SK-N-SH (cell line): ENCODE data around the gene ELN. TPM values are rescaled to one million over a fixed set of nuclear protein-coding genes. Genes with fewer than 3 reads are reported as not detected.

Source experiments
- CTCF ChIA-PET: fragments of 300-600, 350-600 bp; formaldehyde crosslinking; extraction: SDS; loops from one replicate; lab custom pipeline; 2021; lab: Yijun Ruan, JAX
- POLR2A ChIA-PET: fragments of 350-600 bp; sonication (Branson Sonifier 250); formaldehyde crosslinking; extraction: SDS; loops from one replicate; lab custom pipeline; 2020; ENCODE audit warnings: antibody characterized with exemption, inconsistent platforms; lab: Yijun Ruan, JAX
- DNase-seq: peaks from one replicate; pipeline ENCODE4 v3.0.0; 2012
- H2AFZ ChIP-seq: fragments of 200-600 bp; sonication (generic); 2 replicates; pipeline ENCODE4 v1.8.1; 2016; ENCODE audit warnings: antibody characterized with exemption, mild to moderate bottlenecking, low read depth
- H3F3A ChIP-seq: fragments of 200-600 bp; sonication (generic); replicated peaks from 2 replicates; pipeline ENCODE3; 2016; ENCODE audit warnings: antibody characterized with exemption, mild to moderate bottlenecking; ENCODE audit not compliant: insufficient read depth
- H3K27ac ChIP-seq, 2 experiments: fragments of 200-500 bp in 1 of 2; fragments of 200-600 bp in 1 of 2; sonication (Bioruptor generic) in 1 of 2; sonication (generic), shearing (Covaris generic) in 1 of 2; 2 replicates each; pipeline versions ENCODE4 v1.5.1 to v1.6.1; 2014 to 2016; ENCODE audit warnings: low read depth in 2 of 2, inconsistent platforms in 1 of 2, low read length in 1 of 2, mild to moderate bottlenecking in 1 of 2, mixed read lengths in 1 of 2
- H3K27me3 ChIP-seq: fragments of 200-600 bp; sonication (generic), shearing (Covaris generic); 2 replicates; pipeline ENCODE4 v1.6.1; 2016; ENCODE audit warnings: mixed run types; ENCODE audit not compliant: insufficient read depth
- H3K36me3 ChIP-seq, 2 experiments: fragments of 200-500 bp in 1 of 2; fragments of 200-600 bp in 1 of 2; sonication (Bioruptor generic) in 1 of 2; sonication (generic) in 1 of 2; replicated peaks in 1 of 2; 2 replicates each; pipeline versions ENCODE3 to v1.5.1; 2014 to 2016; ENCODE audit warnings: low read length in 1 of 2, mild to moderate bottlenecking in 1 of 2; ENCODE audit not compliant: insufficient read depth in 2 of 2, control insufficient read depth in 1 of 2
- H3K4me1 ChIP-seq, 2 experiments: fragments of 200-500 bp in 1 of 2; fragments of 200-600 bp in 1 of 2; sonication (Bioruptor generic) in 1 of 2; sonication (generic), shearing (Covaris generic) in 1 of 2; 2 replicates each; pipeline versions ENCODE4 v1.5.1 to v1.6.1; 2014 to 2016; ENCODE audit warnings: low read depth in 1 of 2, low read length in 1 of 2, mixed run types in 1 of 2; ENCODE audit not compliant: insufficient read depth in 2 of 2, control insufficient read depth in 1 of 2
- H3K4me2 ChIP-seq: fragments of 200-600 bp; sonication (generic), shearing (Covaris generic); 2 replicates; pipeline ENCODE4 v1.6.1; 2017; ENCODE audit warnings: mixed run types
- H3K4me3 ChIP-seq, 2 experiments: fragments of 200-500 bp in 1 of 2; fragments of 200-600 bp in 1 of 2; sonication (Bioruptor generic) in 1 of 2; sonication (generic), shearing (Covaris generic) in 1 of 2; 2 replicates each; pipeline versions ENCODE4 v1.5.1 to v1.8.1; 2014 to 2016; ENCODE audit warnings: low read depth in 2 of 2, inconsistent platforms in 1 of 2, low read length in 1 of 2, mild to moderate bottlenecking in 1 of 2, mixed read lengths in 1 of 2, moderate library complexity in 1 of 2
- H3K79me2 ChIP-seq: fragments of 200-600 bp; sonication (generic); 2 replicates; pipeline ENCODE4 v1.8.1; 2017; ENCODE audit warnings: mild to moderate bottlenecking; ENCODE audit not compliant: insufficient read depth
- H3K9ac ChIP-seq: fragments of 200-600 bp; sonication (generic); 2 replicates; pipeline ENCODE4 v1.6.1; 2017; ENCODE audit warnings: mixed run types
- H3K9me2 ChIP-seq: fragments of 200-600 bp; sonication (generic); 2 replicates; pipeline ENCODE4 v1.6.1; 2017; ENCODE audit warnings: mixed run types
- H3K9me3 ChIP-seq: fragments of 200-600 bp; sonication (generic); 2 replicates; pipeline ENCODE4 v1.6.1; 2017; ENCODE audit warnings: mixed run types, mild to moderate bottlenecking, moderate library complexity
- H4K20me1 ChIP-seq: fragments of 200-600 bp; sonication (generic); 2 replicates; pipeline ENCODE4 v1.6.1; 2017; ENCODE audit warnings: mild to moderate bottlenecking, mixed run types; ENCODE audit not compliant: insufficient read depth
- ELF1 ChIP-seq: IDR thresholded peaks from 2 replicates; pipeline ENCODE4 v1.4.0; 2012
- FOXJ3 ChIP-seq: sonication (generic); formaldehyde crosslinking; IDR thresholded peaks from 2 replicates; pipeline ENCODE4 v1.5.1; 2020; ENCODE audit warnings: mild to moderate bottlenecking, missing genetic modification reagents
- JUND ChIP-seq: IDR thresholded peaks from 2 replicates; pipeline ENCODE4 v1.4.0; 2012
- MEF2A ChIP-seq: IDR thresholded peaks from 2 replicates; pipeline ENCODE4 v1.4.0; 2012; ENCODE audit warnings: low read depth, borderline replicate concordance
- NFIC ChIP-seq: IDR thresholded peaks from 2 replicates; pipeline ENCODE4 v1.4.0; 2012; ENCODE audit warnings: borderline replicate concordance
- NRF1 ChIP-seq: IDR thresholded peaks from 2 replicates; pipeline ENCODE4 v1.6.1; 2012; ENCODE audit warnings: low read depth, mild to moderate bottlenecking, low read length
- POLR2AphosphoS5 ChIP-seq: IDR thresholded peaks from 2 replicates; pipeline ENCODE4 v1.6.1; 2012; ENCODE audit warnings: low read depth, low read length
- RAD21 ChIP-seq: IDR thresholded peaks from 2 replicates; pipeline ENCODE4 v1.6.1; 2012; ENCODE audit warnings: mild to moderate bottlenecking, low read length
- RCOR1 ChIP-seq: fragments of 150-350 bp; IDR thresholded peaks from 2 replicates; pipeline ENCODE4 v1.6.1; 2017; ENCODE audit warnings: antibody characterized with exemption, low read length
- RXRA ChIP-seq: IDR thresholded peaks from 2 replicates; pipeline ENCODE4 v1.4.0; 2012; ENCODE audit warnings: low read depth, mild to moderate bottlenecking, borderline replicate concordance
- TCF12 ChIP-seq: IDR thresholded peaks from 2 replicates; pipeline ENCODE4 v1.4.0; 2012
- WGBS: methylation state at CpG from one replicate; pipeline ENCODE4 v1.1.6; 2017; ENCODE audit warnings: low lambda C conversion rate; 5-methylcytosine and 5-hydroxymethylcytosine counted together
- polyA plus RNA-seq, 3 experiments: library from polyadenylated mRNA; depleted of rRNA; stranded (reverse); fragments of >200 nt; gene quantifications; 2 replicates each; pipeline ENCODE4 v1.2.3, GENCODE V29; 2012
- TF ChIP-seq, protein P1 (sequence below): IDR thresholded peaks from 2 replicates; pipeline ENCODE4; 2012
- TF ChIP-seq, protein P2 (sequence below): IDR thresholded peaks from 2 replicates; pipeline ENCODE4 v1.4.0; 2012; ENCODE audit warnings: low read depth, borderline replicate concordance
- TF ChIP-seq, protein P3 (sequence below): IDR thresholded peaks from 2 replicates; pipeline ENCODE4 v1.4.0; 2012; ENCODE audit warnings: low read depth
- TF ChIP-seq, protein P4 (sequence below): fragments of 150-350 bp; IDR thresholded peaks from 2 replicates; pipeline ENCODE4 v1.6.1; 2016; ENCODE audit warnings: mild to moderate bottlenecking, low read depth, low read length
- TF ChIP-seq, protein P5 (sequence below): fragments of 200-600 bp; sonication (generic); IDR thresholded peaks from 2 replicates; pipeline ENCODE4 v1.6.1; 2017; ENCODE audit warnings: antibody characterized with exemption, mild to moderate bottlenecking, moderate library complexity

Gene ELN
- polyA plus RNA-seq, 1 of the 3 experiments (the other 2 are of a cell fraction) = 12.5 TPM

DNA sequence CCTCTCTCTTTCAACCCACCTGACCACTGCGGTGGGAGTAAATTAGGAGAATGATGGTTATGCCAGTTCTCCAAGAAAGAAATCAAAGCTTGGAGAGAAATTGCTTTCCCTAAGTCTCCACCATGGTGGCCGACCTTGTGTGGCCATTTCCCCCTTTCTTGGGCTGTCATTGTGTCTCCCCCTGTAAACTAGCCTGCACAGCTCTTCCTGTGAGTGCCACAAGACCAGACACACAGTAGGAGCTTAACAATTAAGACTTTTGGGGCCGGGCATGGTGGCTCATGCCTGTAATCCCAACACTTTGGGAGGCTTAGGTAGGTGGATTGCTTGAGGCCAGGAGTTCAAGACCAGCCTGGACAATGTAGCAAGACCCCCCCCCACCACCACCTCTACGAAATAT, 36.7 kb downstream of the ELN start (continued):
- TF ChIP-seq, protein P1, sequence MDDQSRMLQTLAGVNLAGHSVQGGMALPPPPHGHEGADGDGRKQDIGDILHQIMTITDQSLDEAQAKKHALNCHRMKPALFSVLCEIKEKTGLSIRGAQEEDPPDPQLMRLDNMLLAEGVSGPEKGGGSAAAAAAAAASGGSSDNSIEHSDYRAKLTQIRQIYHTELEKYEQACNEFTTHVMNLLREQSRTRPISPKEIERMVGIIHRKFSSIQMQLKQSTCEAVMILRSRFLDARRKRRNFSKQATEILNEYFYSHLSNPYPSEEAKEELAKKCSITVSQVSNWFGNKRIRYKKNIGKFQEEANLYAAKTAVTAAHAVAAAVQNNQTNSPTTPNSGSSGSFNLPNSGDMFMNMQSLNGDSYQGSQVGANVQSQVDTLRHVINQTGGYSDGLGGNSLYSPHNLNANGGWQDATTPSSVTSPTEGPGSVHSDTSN = no peak
- TF ChIP-seq, protein P2, sequence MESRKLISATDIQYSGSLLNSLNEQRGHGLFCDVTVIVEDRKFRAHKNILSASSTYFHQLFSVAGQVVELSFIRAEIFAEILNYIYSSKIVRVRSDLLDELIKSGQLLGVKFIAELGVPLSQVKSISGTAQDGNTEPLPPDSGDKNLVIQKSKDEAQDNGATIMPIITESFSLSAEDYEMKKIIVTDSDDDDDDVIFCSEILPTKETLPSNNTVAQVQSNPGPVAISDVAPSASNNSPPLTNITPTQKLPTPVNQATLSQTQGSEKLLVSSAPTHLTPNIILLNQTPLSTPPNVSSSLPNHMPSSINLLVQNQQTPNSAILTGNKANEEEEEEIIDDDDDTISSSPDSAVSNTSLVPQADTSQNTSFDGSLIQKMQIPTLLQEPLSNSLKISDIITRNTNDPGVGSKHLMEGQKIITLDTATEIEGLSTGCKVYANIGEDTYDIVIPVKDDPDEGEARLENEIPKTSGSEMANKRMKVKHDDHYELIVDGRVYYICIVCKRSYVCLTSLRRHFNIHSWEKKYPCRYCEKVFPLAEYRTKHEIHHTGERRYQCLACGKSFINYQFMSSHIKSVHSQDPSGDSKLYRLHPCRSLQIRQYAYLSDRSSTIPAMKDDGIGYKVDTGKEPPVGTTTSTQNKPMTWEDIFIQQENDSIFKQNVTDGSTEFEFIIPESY = no peak
- TF ChIP-seq NRF1 = no peak
- TF ChIP-seq JUND = no peak
- no peak for TF ChIP-seq FOXJ3 (CRISPR knock-in tag)
- TF ChIP-seq TCF12 = no peak
- TF ChIP-seq RCOR1 = no peak
- TF ChIP-seq, protein P3, sequence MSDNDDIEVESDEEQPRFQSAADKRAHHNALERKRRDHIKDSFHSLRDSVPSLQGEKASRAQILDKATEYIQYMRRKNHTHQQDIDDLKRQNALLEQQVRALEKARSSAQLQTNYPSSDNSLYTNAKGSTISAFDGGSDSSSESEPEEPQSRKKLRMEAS = no peak
- TF ChIP-seq NFIC = no peak

DNA sequence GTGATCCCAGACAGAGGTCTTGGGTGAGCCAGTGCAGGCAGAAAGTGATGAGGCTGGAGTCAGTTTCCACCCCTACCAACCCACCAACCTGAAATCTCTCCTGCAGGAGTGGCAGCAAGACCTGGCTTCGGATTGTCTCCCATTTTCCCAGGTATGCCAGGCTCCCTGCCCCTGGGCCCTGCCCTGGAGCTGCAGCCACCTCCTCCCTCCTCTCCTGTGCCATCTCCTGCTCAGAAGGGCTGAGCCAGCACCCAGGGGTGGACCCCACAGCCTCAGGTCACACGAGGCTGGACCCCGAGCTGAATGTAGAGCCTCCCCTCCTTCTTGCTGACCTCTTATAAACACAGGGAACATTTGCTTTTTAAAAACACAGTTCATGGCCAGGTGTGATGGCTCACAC, 38.7 kb downstream of the ELN start:
- H3F3A ChIP-seq = peaks cover 5% of the 10 kb centered on the region
- TF ChIP-seq POLR2AphosphoS5 (no peak), RXRA (no peak)
- TF ChIP-seq, all 33 proteins: peak for 0
- POLR2A ChIA-PET = no interaction called here
- 80% methylated on average over 3 of the region's 3 CpGs for WGBS
- Histone ChIP-seq H3K4me3 (no peak overlapping the region), H3K36me3 (no peaks in the 10 kb centered on the region), H3K9me3 (no peaks in the 10 kb centered on the region), H3K9ac (no peak overlapping the region), H3K27me3 (no peaks in the 10 kb centered on the region), H3K27ac (no peak overlapping the region), H2AFZ (no peak overlapping the region), H3K4me2 (no peak overlapping the region), H3K4me1 (no peaks in the 10 kb centered on the region), H3K79me2 (no peaks in the 10 kb centered on the region), H3K9me2 (no peaks in the 10 kb centered on the region), H4K20me1 (no peaks in the 10 kb centered on the region)
- CTCF ChIA-PET = interaction anchor here (0.9 to 7.4 kb wide), 8 partner anchors 10 to 334 kb away, joined by 3 to 54 read pairs (median 4); partner anchors contain the start of gene EIF4H
- no peak for DNase-seq

DNA sequence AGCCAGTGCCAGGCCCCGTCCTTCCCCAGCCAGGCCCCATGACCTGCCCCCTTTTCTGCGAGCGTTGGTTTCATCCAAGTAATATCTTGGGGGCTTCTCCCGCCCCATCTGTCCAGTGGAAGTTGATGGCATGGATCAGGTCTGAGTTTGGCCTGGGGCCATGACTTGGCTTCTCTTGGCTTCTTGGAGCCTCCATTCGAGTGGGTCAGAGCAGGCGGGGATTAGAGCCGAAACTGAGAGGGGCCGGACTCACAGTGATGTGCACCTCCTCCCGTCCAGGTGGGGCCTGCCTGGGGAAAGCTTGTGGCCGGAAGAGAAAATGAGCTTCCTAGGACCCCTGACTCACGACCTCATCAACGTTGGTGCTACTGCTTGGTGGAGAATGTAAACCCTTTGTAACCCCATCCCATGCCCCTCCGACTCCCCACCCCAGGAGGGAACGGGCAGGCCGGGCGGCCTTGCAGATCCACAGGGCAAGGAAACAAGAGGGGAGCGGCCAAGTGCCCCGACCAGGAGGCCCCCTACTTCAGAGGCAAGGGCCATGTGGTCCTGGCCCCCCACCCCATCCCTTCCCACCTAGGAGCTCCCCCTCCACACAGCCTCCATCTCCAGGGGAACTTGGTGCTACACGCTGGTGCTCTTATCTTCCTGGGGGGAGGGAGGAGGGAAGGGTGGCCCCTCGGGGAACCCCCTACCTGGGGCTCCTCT, 40.6 kb downstream of the ELN start:
- Histone ChIP-seq H3K4me2 (no peak overlapping the region), H3F3A (peaks cover 5% of the 10 kb centered on the region), H3K9me2 (no peaks in the 10 kb centered on the region), H3K4me3 (no peak overlapping the region), H2AFZ (peak overlapping the region; percentile 29; the same call in 1 of the 2 replicates), H3K9ac (no peak overlapping the region), H3K36me3 (no peaks in the 10 kb centered on the region), H3K27ac (no peak overlapping the region), H4K20me1 (no peaks in the 10 kb centered on the region), H3K27me3 (no peaks in the 10 kb centered on the region), H3K4me1 (no peaks in the 10 kb centered on the region), H3K79me2 (no peaks in the 10 kb centered on the region), H3K9me3 (no peaks in the 10 kb centered on the region)
- POLR2A ChIA-PET = interaction anchor here (0.9 kb wide), 1 partner anchor 105 kb away, joined by 4 read pairs; the partner anchor contains the start of gene EIF4H
- no peak for DNase-seq
- WGBS = 88% methylated on average over 17 of the region's 20 CpGs
- CTCF ChIA-PET = interaction anchor here (0.6 to 7.4 kb wide), 35 partner anchors 10 to 332 kb away, joined by 3 to 54 read pairs (median 4); partner anchors contain the start of gene LIMK1
- TF ChIP-seq MEF2A = no peak
- TF ChIP-seq NRF1 = no peak
- TF ChIP-seq, protein P4, sequence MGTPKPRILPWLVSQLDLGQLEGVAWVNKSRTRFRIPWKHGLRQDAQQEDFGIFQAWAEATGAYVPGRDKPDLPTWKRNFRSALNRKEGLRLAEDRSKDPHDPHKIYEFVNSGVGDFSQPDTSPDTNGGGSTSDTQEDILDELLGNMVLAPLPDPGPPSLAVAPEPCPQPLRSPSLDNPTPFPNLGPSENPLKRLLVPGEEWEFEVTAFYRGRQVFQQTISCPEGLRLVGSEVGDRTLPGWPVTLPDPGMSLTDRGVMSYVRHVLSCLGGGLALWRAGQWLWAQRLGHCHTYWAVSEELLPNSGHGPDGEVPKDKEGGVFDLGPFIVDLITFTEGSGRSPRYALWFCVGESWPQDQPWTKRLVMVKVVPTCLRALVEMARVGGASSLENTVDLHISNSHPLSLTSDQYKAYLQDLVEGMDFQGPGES = no peak
- TF ChIP-seq RAD21 = no peak
- TF ChIP-seq TCF12 = no peak
- TF ChIP-seq, protein P2 = no peak
- TF ChIP-seq ELF1 = no peak
- TF ChIP-seq, protein P5, sequence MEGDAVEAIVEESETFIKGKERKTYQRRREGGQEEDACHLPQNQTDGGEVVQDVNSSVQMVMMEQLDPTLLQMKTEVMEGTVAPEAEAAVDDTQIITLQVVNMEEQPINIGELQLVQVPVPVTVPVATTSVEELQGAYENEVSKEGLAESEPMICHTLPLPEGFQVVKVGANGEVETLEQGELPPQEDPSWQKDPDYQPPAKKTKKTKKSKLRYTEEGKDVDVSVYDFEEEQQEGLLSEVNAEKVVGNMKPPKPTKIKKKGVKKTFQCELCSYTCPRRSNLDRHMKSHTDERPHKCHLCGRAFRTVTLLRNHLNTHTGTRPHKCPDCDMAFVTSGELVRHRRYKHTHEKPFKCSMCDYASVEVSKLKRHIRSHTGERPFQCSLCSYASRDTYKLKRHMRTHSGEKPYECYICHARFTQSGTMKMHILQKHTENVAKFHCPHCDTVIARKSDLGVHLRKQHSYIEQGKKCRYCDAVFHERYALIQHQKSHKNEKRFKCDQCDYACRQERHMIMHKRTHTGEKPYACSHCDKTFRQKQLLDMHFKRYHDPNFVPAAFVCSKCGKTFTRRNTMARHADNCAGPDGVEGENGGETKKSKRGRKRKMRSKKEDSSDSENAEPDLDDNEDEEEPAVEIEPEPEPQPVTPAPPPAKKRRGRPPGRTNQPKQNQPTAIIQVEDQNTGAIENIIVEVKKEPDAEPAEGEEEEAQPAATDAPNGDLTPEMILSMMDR = no peak
